Coronary artery (tissue), 2 donors: ENCODE data around the gene RANBP6.

Source experiments
- DNase-seq: peaks from one replicate; pipeline ENCODE4 v3.0.0-alpha.2; 2017; ENCODE audit warnings: low spot score
- H3K27ac ChIP-seq, 2 donors: fragments of 200-600 bp; sonication (generic); one replicate each; pipeline ENCODE4 v1.5.1; 2016 to 2019
- H3K4me3 ChIP-seq: fragments of 200-600 bp; sonication (generic); 2 replicates; pipeline ENCODE4 v1.5.1; 2016; ENCODE audit warnings: mild to moderate bottlenecking, moderate library complexity
- TF ChIP-seq, protein P1 (sequence below): fragments of 200-600 bp; sonication (generic); IDR thresholded peaks from one replicate; pipeline ENCODE4 v1.5.1; 2019; ENCODE audit warnings: antibody characterized with exemption

RANBP6 gene

DNA sequence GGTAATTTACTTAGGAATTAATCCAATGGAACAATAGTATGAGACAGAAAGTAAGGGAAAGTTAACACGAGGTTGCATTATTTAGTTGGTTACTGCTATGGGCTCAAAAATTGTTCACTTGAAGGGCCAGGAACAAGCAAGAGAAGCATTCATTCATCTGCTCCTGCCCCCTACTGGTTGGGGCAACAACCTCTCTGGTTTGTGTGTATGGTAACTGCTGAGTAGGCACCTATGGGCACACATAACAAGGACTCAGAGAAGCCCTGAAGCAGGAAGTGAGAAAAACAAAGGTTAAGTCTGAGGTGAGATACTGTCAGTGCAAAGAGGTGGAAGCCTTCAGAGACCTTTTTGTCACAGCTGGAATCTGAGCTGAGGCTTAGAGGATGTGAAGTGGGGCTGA is 34.4 kb upstream of the RANBP6 start:
- no peak overlapping the region for H3K27ac ChIP-seq
- H3K4me3 ChIP-seq = no peak overlapping the region
- TF ChIP-seq, protein P1, sequence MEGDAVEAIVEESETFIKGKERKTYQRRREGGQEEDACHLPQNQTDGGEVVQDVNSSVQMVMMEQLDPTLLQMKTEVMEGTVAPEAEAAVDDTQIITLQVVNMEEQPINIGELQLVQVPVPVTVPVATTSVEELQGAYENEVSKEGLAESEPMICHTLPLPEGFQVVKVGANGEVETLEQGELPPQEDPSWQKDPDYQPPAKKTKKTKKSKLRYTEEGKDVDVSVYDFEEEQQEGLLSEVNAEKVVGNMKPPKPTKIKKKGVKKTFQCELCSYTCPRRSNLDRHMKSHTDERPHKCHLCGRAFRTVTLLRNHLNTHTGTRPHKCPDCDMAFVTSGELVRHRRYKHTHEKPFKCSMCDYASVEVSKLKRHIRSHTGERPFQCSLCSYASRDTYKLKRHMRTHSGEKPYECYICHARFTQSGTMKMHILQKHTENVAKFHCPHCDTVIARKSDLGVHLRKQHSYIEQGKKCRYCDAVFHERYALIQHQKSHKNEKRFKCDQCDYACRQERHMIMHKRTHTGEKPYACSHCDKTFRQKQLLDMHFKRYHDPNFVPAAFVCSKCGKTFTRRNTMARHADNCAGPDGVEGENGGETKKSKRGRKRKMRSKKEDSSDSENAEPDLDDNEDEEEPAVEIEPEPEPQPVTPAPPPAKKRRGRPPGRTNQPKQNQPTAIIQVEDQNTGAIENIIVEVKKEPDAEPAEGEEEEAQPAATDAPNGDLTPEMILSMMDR = no peak
- no peak for DNase-seq

DNA sequence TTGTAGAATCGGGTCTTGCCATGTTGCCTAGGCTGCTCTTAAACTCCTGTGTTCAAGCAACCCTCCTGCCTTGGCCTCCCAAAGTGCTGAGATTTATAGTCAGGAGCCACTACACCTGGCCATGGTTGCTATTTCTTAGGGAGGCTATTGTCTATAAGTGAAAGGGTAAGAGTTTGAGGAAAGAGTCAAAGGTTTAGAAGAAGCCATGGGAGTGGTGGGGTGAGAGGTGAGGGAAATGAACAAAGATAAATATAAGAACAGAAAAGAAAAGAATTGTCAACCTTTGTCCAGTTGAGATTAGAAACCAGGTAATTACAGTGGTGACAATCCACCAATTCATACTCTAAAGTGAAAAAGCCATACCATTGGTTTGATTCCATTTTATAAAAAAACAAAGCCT is 32.6 kb upstream of the RANBP6 start:
- TF ChIP-seq, protein P1 = no peak
- no peak for DNase-seq
- no peak overlapping the region for H3K4me3 ChIP-seq
- H3K27ac ChIP-seq = no peak overlapping the region

DNA sequence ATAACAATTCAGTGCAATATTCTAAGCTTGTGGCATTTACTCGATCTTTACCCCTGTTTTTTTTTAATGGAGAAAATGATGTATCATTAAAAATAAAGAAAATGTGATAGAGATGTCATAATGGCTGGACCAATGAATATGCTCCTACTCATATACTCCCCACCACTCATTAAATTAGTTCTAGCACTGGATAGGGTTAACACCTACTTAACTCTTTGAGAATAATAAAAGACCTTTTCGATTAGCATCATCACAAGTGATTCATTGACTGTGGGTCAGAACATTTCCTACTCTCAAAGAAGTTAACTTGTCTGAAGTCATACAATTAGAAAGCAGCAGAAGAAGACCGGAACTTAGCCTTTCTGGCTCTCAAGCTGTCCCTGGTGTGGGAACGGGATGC is 31.6 kb upstream of the RANBP6 start:
- TF ChIP-seq, protein P1 = no peak

DNA sequence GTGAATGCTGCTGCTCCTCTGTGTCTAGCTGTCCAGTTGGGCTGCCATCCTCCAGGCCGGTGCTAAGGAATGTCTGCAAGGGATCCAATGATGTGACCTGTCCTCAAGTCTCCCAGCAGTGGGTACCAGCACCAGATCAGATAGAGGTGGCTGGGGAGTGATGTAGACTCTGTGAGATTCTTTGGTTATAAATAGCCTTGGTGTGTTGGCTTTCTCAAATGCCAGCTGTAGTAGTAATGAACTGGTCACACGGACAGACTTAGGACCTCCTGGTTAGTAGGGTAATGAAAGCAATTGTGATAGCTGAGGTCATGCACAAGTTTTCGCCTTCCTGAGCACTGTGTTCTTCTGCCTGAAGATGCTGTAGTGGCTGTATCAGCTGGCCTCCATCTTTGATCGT is 29.9 kb upstream of the RANBP6 start:
- Histone ChIP-seq H3K4me3 (no peak overlapping the region), H3K27ac (no peak overlapping the region)
- TF ChIP-seq, protein P1 = no peak
- DNase-seq = no peak

More for the DNA sequence above, 31.6 kb upstream of the RANBP6 start:
- Histone ChIP-seq H3K4me3 (no peak overlapping the region), H3K27ac (no peak overlapping the region)
- no peak for DNase-seq

DNA sequence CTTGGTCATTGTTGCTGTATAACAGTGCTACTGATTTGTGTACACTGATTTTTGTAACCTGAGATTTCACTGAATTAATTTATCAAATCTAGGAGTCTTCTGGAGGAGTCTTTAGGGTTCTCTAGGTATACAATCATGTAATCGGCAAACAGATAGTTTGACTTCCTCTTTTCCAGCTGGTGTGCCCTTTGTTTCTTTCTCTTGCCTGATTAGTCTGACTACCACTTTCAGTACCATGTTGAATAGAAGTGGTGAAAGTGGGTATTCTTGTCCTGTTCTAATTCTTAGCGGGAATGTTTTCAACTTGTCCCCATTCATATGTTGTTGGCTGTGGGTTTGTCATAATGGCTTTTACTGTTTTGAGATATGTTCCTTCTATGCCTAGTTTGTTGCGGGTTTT is 24.7 kb upstream of the RANBP6 start:
- no peak overlapping the region for H3K27ac ChIP-seq
- TF ChIP-seq, protein P1 = no peak
- no peak for DNase-seq
- H3K4me3 ChIP-seq = no peak overlapping the region

DNA sequence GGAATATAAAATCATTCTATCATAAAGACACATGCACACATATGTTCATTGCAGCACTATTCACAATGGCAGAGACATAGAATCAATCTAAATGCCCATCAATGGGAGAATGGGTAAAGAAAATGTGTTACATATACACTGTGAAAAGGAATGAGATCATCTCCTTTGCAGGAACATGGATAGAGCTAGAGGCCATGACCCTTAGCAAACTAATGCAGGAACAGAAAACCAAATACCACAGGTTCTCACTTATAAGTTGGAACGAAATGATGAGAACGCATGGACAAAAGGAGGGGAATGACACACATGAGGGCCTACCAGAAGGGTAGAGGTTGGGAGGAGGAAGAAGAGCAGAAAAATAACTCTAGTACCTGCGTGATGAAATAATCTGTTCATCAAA is 21.0 kb upstream of the RANBP6 start:
- DNase-seq = no peak
- no peak overlapping the region for H3K4me3 ChIP-seq
- TF ChIP-seq, protein P1 = no peak
- H3K27ac ChIP-seq = no peak overlapping the region

DNA sequence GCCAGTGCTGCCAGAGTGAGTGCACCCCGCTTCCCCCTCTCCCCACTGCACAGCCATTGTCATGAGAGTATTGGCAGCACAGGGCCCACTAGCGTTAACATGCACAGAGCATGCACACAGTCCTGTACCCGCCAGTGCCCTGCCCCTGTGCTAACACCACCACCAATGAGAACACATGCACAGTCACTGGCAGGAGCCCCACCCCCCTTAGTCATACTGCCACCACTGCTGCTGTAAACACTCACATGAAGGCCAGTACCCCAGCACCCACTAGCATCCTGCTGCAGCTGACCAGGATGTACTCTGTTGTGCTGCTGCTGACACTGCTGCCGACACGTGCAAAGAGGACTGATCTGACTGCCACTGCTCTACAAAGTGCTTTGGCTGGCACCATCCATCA is 19.5 kb upstream of the RANBP6 start:
- no peak overlapping the region for H3K27ac ChIP-seq
- DNase-seq = no peak
- no peak overlapping the region for H3K4me3 ChIP-seq
- TF ChIP-seq, protein P1 = no peak
